Lung (tissue), 12 donors: ENCODE measurements around the gene ZNF518B. TPM values are rescaled to one million over a fixed set of nuclear protein-coding genes. Genes with fewer than 3 reads are reported as not detected.

Experiments
- ATAC-seq: fragments of 200-7000 bp; cut with Tn5 transposase; one replicate; pipeline ENCODE4 v1.9.1; 2020; ENCODE audit warnings: moderate number of reproducible peaks; ENCODE audit not compliant: insufficient read depth, low FRiP score
- DNase-seq, 3 donors: peaks; one replicate each; pipeline ENCODE4 v3.0.0-alpha.2; 2013 to 2017
- H3K27ac ChIP-seq, 2 donors: one replicate each; pipeline ENCODE4 v1.5.1; 2013; ENCODE audit warnings: mild to moderate bottlenecking in 2 of 2, moderate library complexity in 2 of 2, control low read depth in 1 of 2, inconsistent platforms in 1 of 2, low read depth in 1 of 2, low read length in 1 of 2
- H3K27me3 ChIP-seq, 3 donors: one replicate each; pipeline ENCODE4 v1.5.1; 2013; ENCODE audit warnings: low read length in 2 of 3; ENCODE audit not compliant: control insufficient read depth in 3 of 3, insufficient read depth in 3 of 3
- H3K36me3 ChIP-seq, 4 donors: one replicate each; pipeline ENCODE4 v1.5.1; 2013; ENCODE audit warnings: low read length in 4 of 4, mild to moderate bottlenecking in 1 of 4, moderate library complexity in 1 of 4; ENCODE audit not compliant: control insufficient read depth in 4 of 4, insufficient read depth in 4 of 4
- H3K4me1 ChIP-seq, 5 donors: one replicate each; pipeline ENCODE4 v1.5.1; 2013; ENCODE audit warnings: low read length in 5 of 5, mild to moderate bottlenecking in 2 of 5, moderate library complexity in 1 of 5; ENCODE audit not compliant: control insufficient read depth in 5 of 5, insufficient read depth in 5 of 5
- H3K4me3 ChIP-seq: one replicate; pipeline ENCODE4 v1.5.1; 2013; ENCODE audit warnings: mild to moderate bottlenecking, control low read depth, moderate library complexity
- H3K9ac ChIP-seq, 2 donors: one replicate each; pipeline ENCODE4 v1.5.1; 2013; ENCODE audit warnings: low read length in 2 of 2, control low read depth in 1 of 2; ENCODE audit not compliant: insufficient read depth in 1 of 2
- H3K9me3 ChIP-seq, 4 donors: one replicate each; pipeline ENCODE4 v1.5.1; 2013; ENCODE audit warnings: low read length in 3 of 4, mild to moderate bottlenecking in 1 of 4, moderate library complexity in 1 of 4; ENCODE audit not compliant: control insufficient read depth in 4 of 4, insufficient read depth in 3 of 4
- CTCF ChIP-seq: IDR thresholded peaks from 2 replicates; pipeline ENCODE4 v1.5.1; 2012; ENCODE audit warnings: mild to moderate bottlenecking; ENCODE audit errors: control extremely low read depth, extremely low read depth
- WGBS, 2 donors: extraction: QIAGEN DNeasy Blood & Tissue Kit; methylation state at CpG; one replicate each; pipeline ENCODE4 v1.1.7; 2013; 5-methylcytosine and 5-hydroxymethylcytosine counted together
- polyA plus RNA-seq, 2 donors: library from polyadenylated mRNA; stranded (reverse); fragments of 200-250 nt; gene quantifications; one replicate each; pipeline ENCODE4 v1.2.1, GENCODE V29; 2013
- total RNA-seq, 2 donors: library from RNA; depleted of rRNA in 1 of 2; stranded (reverse); fragments of >200 nt in 1 of 2; gene quantifications; one replicate each; pipeline ENCODE4 v1.2.1, GENCODE V29; 2014 to 2021
- donor health status: control.
- donor health status: control.
- donor health status: Bipolar disorder and iron deficiency.
- donor health status: healthy.
- donor health status: DM: yes; HTN: yes; CAD: no.

ZNF518B gene
- total and polyA plus RNA-seq, 4 donors = 3.3 to 44.5 (median 9.7) TPM

- no peak overlapping the region for H3K27ac ChIP-seq
- no peaks in the 10 kb centered on the region for H3K4me1 ChIP-seq
- WGBS, 2 donors = 86 to 95% methylated on average over 5 of the region's 5 CpGs
- no peaks in the 10 kb centered on the region for H3K27me3 ChIP-seq
- H3K36me3 ChIP-seq = no peaks in the 10 kb centered on the region
- no peak overlapping the region for H3K9ac ChIP-seq
- H3K9me3 ChIP-seq = no peaks in the 10 kb centered on the region
- no peak for TF ChIP-seq CTCF
- DNase-seq = no peak
- no peak for ATAC-seq
- H3K4me3 ChIP-seq = no peak overlapping the region
Observed at GRCh38 chr4:10480616-10481015, 23.4 kb upstream of the ZNF518B start.

- Histone ChIP-seq H3K9ac (no peak overlapping the region), H3K9me3 (no peaks in the 10 kb centered on the region), H3K36me3 (no peaks in the 10 kb centered on the region), H3K4me1 (no peaks in the 10 kb centered on the region), H3K27ac (no peak overlapping the region), H3K27me3 (no peaks in the 10 kb centered on the region), H3K4me3 (no peak overlapping the region)
- TF ChIP-seq CTCF = no peak
- DNase-seq = no peak
- ATAC-seq = no peak
Observed at GRCh38 chr4:10478621-10479020, 21.4 kb upstream of the ZNF518B start.

- H3K4me3 ChIP-seq = no peak overlapping the region
- ATAC-seq (no peak), DNase-seq (no peak)
- no peak overlapping the region for H3K9ac ChIP-seq
- H3K36me3 ChIP-seq = no peaks in the 10 kb centered on the region
- WGBS, 2 donors = 87 to 96% methylated on average over 5 of the region's 5 CpGs
- H3K4me1 ChIP-seq = no peaks in the 10 kb centered on the region
- H3K9me3 ChIP-seq = no peaks in the 10 kb centered on the region
- no peaks in the 10 kb centered on the region for H3K27me3 ChIP-seq
- no peak for TF ChIP-seq CTCF
- H3K27ac ChIP-seq = no peak overlapping the region
Observed at GRCh38 chr4:10470505-10470904, 13.3 kb upstream of the ZNF518B start.

GRCh38 chr4:10466161-10466560 is 8.9 kb upstream of the ZNF518B start:
- H3K27me3 ChIP-seq = peaks cover 4 to 17% (median 16%) of the 10 kb centered on the region in 3 donors
- no peak overlapping the region for H3K4me3 ChIP-seq
- WGBS, 2 donors = 91 to 93% methylated on average over 5 of the region's 5 CpGs
- no peak overlapping the region for H3K9ac ChIP-seq
- peaks cover 0 to 6% (median 0%) of the 10 kb centered on the region in 4 donors for H3K9me3 ChIP-seq
- no peak overlapping the region for H3K27ac ChIP-seq
- DNase-seq = no peak
- no peak for ATAC-seq
- H3K4me1 ChIP-seq = peaks cover 0 to 9% (median 0%) of the 10 kb centered on the region in 5 donors
- H3K36me3 ChIP-seq = no peaks in the 10 kb centered on the region
- TF ChIP-seq CTCF = no peak
